Peyer's patch (tissue), 4 donors: ENCODE measurements around the gene KCTD11.

ENCODE experiments used
- CTCF ChIP-seq, 6 experiments: fragments of 450-650 bp in 4 of 6; fragments of 200-600 bp in 2 of 6; sonication (generic) in 1 of 6; IDR thresholded peaks; one replicate each; pipeline ENCODE4 v1.5.1; 2017 to 2019; ENCODE audit warnings: antibody characterized with exemption in 6 of 6, mild to moderate bottlenecking in 3 of 6, moderate library complexity in 1 of 6
- POLR2A ChIP-seq, 2 donors: fragments of 450-650 bp; IDR thresholded peaks; one replicate each; pipeline ENCODE4 v1.5.1; 2017; ENCODE audit warnings: antibody characterized with exemption in 2 of 2, mild to moderate bottlenecking in 2 of 2, moderate library complexity in 2 of 2

- no peak for TF ChIP-seq POLR2A (IDR thresholded peaks at IDR 0.05)
- TF ChIP-seq CTCF (IDR thresholded peaks at IDR 0.05), result no peak
These were observed 21.8 kb upstream of the KCTD11 start for GRCh38 chr17:7329997-7330637.
